K562 (cell line): ENCODE measurements around the gene TENM4.

Source experiments
- CEBPB ChIP-seq: fragments of 450-650 bp; IDR thresholded peaks from 2 replicates; pipeline ENCODE4 v1.6.1; 2016; ENCODE audit warnings: missing genetic modification characterization, missing compliant biosample characterization
- HDGF ChIP-seq: fragments of 450-650 bp; IDR thresholded peaks from 2 replicates; pipeline ENCODE4 v1.6.1; 2016
- MAFK ChIP-seq: IDR thresholded peaks from 2 replicates; pipeline ENCODE4 v1.6.1; 2011; ENCODE audit warnings: low read length, improper control_type of control experiment
- MECOM ChIP-seq: fragments of 250-450 bp; sonication (Bioruptor Pico); IDR thresholded peaks from 2 replicates; pipeline ENCODE4 v1.8.0; 2022; ENCODE audit warnings: inconsistent platforms
- MNT ChIP-seq, 2 experiments: fragments of 450-650 bp; conservative IDR thresholded peaks; 2 replicates each; pipeline ENCODE4 v1.6.1; 2017; ENCODE audit warnings: mild to moderate bottlenecking in 2 of 2, moderate library complexity in 2 of 2
- PATZ1 ChIP-seq: fragments of 250-450 bp; sonication (Bioruptor Pico); IDR thresholded peaks from 2 replicates; pipeline ENCODE4 v1.5.0; 2020; ENCODE audit warnings: mild to moderate bottlenecking, borderline replicate concordance
- RAD21 ChIP-seq, 2 experiments: fragments of 250-450 bp in 1 of 2; fragments of 450-650 bp in 1 of 2; sonication (Bioruptor Pico) in 1 of 2; formaldehyde crosslinking in 1 of 2; IDR thresholded peaks in 1 of 2; conservative IDR thresholded peaks in 1 of 2; 2 replicates each; pipeline versions ENCODE4 v1.4.0 to v1.8.0; 2020 to 2022; ENCODE audit warnings: mild to moderate bottlenecking in 2 of 2, moderate library complexity in 1 of 2
- RNF2 ChIP-seq: sonication (generic); IDR thresholded peaks from 2 replicates; pipeline ENCODE4 v1.6.1; 2016

- no peak for TF ChIP-seq RAD21 (CRISPR knock-in tag; conservative IDR thresholded peaks at IDR 0.05 in 1 of 2, IDR thresholded peaks at IDR 0.05 in 1 of 2)
- TF ChIP-seq MAFK, result no peak
- no peak for TF ChIP-seq CEBPB
- TF ChIP-seq HDGF, result no peak
- TF ChIP-seq MNT (conservative IDR thresholded peaks at IDR 0.05), result no peak
- no peak for TF ChIP-seq RNF2
- TF ChIP-seq PATZ1 (CRISPR knock-in tag), result no peak
- TF ChIP-seq MECOM (CRISPR knock-in tag), result no peak
These were observed 373.5 kb downstream of the TENM4 start for GRCh38 chr11:79067352-79067679.
